Esophagus (tissue), 2 donors: Measurements from ENCODE around the gene PPID. TPM values are rescaled to one million over a fixed set of nuclear protein-coding genes. Genes with fewer than 3 reads are reported as not detected.
"Not testable (repeated sequence)": the region's sequence is repeated elsewhere in the genome, so short reads cannot be mapped to it uniquely, and the experiment has no call there.

Experiments
- H3K27ac ChIP-seq, 2 donors: one replicate each; pipeline ENCODE4 v1.5.1; 2013; ENCODE audit warnings: low read depth in 2 of 2, mild to moderate bottlenecking in 2 of 2, inconsistent platforms in 1 of 2, low read length in 1 of 2, moderate library complexity in 1 of 2
- H3K27me3 ChIP-seq, 2 donors: one replicate each; pipeline ENCODE4 v1.6.1; 2013; ENCODE audit warnings: low read length in 2 of 2, control low read depth in 1 of 2, mild to moderate bottlenecking in 1 of 2; ENCODE audit not compliant: insufficient read depth in 2 of 2, control insufficient read depth in 1 of 2
- H3K36me3 ChIP-seq, 2 donors: one replicate each; pipeline ENCODE4 v1.6.1; 2013; ENCODE audit warnings: low read length in 1 of 2; ENCODE audit not compliant: control insufficient read depth in 2 of 2, insufficient read depth in 2 of 2
- H3K4me1 ChIP-seq, 2 donors: one replicate each; pipeline ENCODE4 v1.6.1; 2013; ENCODE audit warnings: low read length in 1 of 2; ENCODE audit not compliant: control insufficient read depth in 2 of 2, insufficient read depth in 2 of 2
- H3K4me3 ChIP-seq, 2 donors: one replicate each; pipeline ENCODE4 v1.5.1; 2013; ENCODE audit warnings: low read length in 2 of 2, mild to moderate bottlenecking in 2 of 2, low read depth in 1 of 2, moderate library complexity in 1 of 2
- H3K9me3 ChIP-seq, 2 donors: one replicate each; pipeline ENCODE4 v1.6.1; 2013; ENCODE audit warnings: mild to moderate bottlenecking in 2 of 2, low read depth in 1 of 2, low read length in 1 of 2, moderate library complexity in 1 of 2; ENCODE audit not compliant: control insufficient read depth in 2 of 2, insufficient read depth in 1 of 2
- WGBS, 2 donors: extraction: QIAGEN DNeasy Blood & Tissue Kit; methylation state at CpG; one replicate each; pipeline ENCODE4 v1.1.7; 2013; 5-methylcytosine and 5-hydroxymethylcytosine counted together
- polyA plus RNA-seq, 2 donors: library from polyadenylated mRNA; stranded (reverse); fragments of 200-250 nt; gene quantifications; one replicate each; pipeline ENCODE4 v1.2.3, GENCODE V29; 2013
- donor health status: healthy with polysubstance abuse.
- donor health status: Bipolar disorder and iron deficiency.

PPID gene
- polyA plus RNA-seq, 2 donors, result 12.1 to 15.8 TPM

DNA sequence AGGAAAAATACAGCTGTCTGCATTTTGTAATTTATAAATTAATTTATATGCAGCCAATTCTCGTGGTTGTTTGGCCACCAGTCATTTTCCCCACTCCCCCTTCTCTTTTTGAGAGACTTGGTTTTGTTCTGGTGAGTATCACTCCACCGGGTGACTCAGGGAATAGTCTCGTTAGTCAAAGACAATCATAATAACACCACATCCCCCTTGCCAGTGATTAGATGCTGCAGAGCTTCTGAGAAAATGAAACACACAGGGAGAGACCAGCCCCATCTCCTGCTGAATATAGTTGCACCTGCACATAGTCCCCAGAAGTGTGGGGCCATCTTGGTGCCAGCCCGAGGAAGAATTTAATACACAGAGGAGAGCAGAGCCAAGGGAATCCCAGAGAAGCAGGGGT, 37.7 kb upstream of the PPID start:
- H3K4me3 ChIP-seq, result no peak overlapping the region
- no peak overlapping the region for H3K27ac ChIP-seq
- 77 to 85% methylated on average over 4 of the region's 4 CpGs for WGBS, 2 donors
- no peaks in the 10 kb centered on the region for H3K4me1 ChIP-seq
- H3K27me3 ChIP-seq, result no peaks in the 10 kb centered on the region
- no peaks in the 10 kb centered on the region for H3K36me3 ChIP-seq
- no peaks in the 10 kb centered on the region for H3K9me3 ChIP-seq

DNA sequence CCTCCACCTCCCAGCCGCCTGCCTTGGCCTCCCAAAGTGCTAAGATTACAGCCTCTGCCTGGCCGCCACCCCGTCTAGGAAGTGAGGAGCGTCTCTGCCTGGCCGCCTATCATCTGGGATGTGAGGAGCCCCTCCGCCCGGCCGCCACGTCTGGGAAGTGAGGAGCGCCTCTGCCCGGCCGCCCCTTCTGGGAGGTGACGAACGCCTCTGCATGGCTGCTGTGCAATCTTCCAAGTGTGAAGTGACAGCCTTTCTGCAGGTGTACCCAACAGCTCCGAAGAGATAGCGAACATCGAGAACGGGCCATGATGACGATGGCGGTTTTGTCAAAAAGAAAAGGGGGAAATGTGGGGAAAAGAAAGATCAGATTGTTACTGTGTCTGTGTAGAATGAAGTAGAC, 36.3 kb upstream of the PPID start:
- H3K27me3 ChIP-seq, H3K9me3 ChIP-seq: not testable (repeated sequence)
- whole genome bisulfite sequencing, 2 donors, result 96 to 98% methylated on average over 19 of the region's 20 CpGs

DNA sequence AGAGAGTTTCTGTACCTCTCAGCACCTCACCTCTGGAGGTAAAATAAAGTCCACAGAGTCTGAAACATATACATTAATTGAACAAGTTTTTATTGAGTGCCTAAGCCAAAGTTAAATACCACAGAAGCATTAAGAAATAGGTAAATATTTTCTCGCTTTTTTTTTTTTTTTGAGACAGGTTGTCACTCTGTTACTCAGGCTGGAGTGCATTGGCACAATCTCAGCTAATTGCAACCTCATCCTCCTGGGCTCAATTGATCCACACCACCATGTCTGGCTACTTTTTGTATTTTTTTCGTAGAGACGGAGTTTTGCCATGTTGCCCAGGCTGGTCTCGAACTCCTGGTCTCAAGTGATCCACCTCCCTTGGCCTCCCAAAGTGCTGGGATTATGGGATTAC, 35.5 kb upstream of the PPID start:
- H3K4me3 ChIP-seq, result no peak overlapping the region
- 84 to 89% methylated on average over 4 of the region's 4 CpGs for WGBS, 2 donors
- H3K27me3 ChIP-seq, result no peaks in the 10 kb centered on the region
- H3K27ac ChIP-seq, result no peak overlapping the region
- no peaks in the 10 kb centered on the region for H3K4me1 ChIP-seq
- H3K36me3 ChIP-seq, result no peaks in the 10 kb centered on the region
- no peaks in the 10 kb centered on the region for H3K9me3 ChIP-seq

More for the DNA sequence above, 36.3 kb upstream of the PPID start:
- not testable (repeated sequence) for H3K36me3 ChIP-seq, H3K4me3 ChIP-seq, H3K4me1 ChIP-seq, H3K27ac ChIP-seq

DNA sequence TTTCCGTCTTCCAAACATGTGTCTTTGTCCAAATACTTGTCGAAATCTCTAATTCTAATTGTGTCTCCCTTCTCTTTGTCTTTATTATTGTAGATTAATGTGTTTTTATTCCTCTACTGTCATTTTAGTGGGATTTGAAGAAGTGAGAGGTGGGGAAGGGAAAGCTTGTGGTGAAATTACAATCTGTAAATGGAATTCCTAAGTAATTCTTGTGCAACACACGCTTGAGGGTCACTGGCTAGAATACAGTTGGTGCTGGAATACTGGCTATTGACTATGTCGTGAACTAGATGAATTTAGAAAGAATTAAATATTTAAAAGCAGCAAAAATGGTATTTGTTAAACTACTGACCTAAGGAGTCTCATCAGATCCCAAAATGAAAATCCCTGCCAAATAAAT, 34.9 kb upstream of the PPID start:
- Histone ChIP-seq H3K9me3 (no peaks in the 10 kb centered on the region), H3K27me3 (no peaks in the 10 kb centered on the region), H3K4me3 (no peak overlapping the region), H3K36me3 (no peaks in the 10 kb centered on the region), H3K4me1 (no peaks in the 10 kb centered on the region), H3K27ac (no peak overlapping the region)
- 74 to 89% methylated on average over 4 of the region's 4 CpGs for WGBS, 2 donors

DNA sequence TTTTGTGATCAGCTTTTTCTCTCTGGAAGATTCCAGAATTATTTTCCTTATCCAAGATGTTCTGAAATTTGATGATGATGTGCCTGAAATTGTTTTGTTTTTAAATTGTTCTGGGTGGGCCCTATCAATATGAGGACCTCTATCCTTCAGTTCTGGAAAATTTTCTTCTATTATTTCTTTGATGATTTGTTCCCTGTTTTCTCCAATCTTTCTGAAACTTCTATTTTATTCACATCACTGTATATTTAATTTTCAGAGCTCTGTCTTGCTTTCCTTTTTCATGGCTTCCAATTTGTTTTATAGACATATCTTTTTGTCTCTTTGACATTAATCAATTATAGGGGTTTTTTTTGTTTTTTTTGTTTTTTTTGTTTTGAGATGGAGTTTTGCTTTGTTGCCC, 33.4 kb upstream of the PPID start:
- Histone ChIP-seq H3K9me3 (no peaks in the 10 kb centered on the region), H3K27me3 (no peaks in the 10 kb centered on the region), H3K4me1 (no peaks in the 10 kb centered on the region), H3K27ac (no peak overlapping the region), H3K4me3 (no peak overlapping the region), H3K36me3 (no peaks in the 10 kb centered on the region)

DNA sequence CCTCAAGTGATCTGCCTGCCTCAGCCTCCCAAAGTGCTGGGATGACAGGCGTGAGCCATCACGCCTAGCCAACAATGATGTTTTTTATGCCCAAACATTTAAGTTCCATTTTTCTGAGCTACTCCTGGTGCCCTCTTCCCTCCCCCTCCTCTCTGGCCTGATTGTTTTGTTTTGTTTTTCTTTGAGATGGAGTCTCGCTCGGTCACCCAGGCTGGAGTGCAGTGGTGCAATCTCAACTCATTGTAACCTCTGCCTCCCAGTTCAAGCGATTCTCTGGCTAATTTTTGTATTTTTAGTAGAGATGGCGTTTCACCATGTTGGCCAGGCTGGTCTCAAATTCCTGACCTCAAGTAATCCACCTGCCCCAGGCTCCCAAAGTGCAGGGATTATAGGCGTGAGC, 32.6 kb upstream of the PPID start:
- H3K9me3 ChIP-seq, H3K27ac ChIP-seq, H3K36me3 ChIP-seq, H3K4me3 ChIP-seq, H3K27me3 ChIP-seq, H3K4me1 ChIP-seq: not testable (repeated sequence)
- 89 to 93% methylated on average over 7 of the region's 7 CpGs for WGBS, 2 donors

DNA sequence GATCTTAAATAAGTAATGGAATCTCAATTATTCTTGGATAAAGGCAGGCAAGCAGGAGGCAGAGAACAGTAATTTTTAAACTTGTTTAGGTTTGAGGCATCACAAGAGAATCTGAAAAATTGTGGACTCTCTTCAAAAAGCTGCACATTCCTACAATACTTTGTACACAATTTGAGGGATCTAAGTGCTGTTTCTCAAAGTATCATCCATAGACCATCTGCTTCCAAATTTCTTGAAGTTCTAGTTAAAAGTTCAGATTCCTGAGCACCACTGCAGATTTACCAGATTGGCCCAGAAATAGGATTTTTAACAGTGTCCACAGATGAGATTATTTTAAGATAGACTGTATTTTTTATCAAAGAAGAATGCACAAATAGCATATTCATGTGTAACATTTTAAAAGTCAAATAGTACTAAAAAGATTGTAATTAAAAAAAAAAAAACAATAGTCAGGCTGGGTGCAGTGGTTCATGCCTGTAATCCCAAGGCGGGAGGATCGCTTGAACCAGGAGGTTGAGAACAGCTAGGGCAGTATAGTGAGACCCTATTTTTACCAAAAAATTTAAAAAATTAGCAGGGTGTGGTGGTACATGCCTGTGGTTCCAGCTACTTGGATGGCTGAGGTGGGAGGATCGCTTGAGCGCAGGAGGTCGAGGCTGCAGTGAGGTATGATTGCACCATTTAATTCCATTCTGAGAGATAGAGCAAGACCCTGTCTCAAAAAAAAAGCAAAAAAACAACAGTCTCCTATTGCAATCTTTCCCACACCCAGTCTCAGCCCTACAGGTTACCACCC, 31.4 kb upstream of the PPID start:
- no peaks in the 10 kb centered on the region for H3K27me3 ChIP-seq
- 96 to 97% methylated on average over 5 of the region's 5 CpGs for WGBS, 2 donors
- no peaks in the 10 kb centered on the region for H3K36me3 ChIP-seq
- no peak overlapping the region for H3K4me3 ChIP-seq
- H3K27ac ChIP-seq, result no peak overlapping the region
- no peaks in the 10 kb centered on the region for H3K9me3 ChIP-seq
- H3K4me1 ChIP-seq, result no peaks in the 10 kb centered on the region

DNA sequence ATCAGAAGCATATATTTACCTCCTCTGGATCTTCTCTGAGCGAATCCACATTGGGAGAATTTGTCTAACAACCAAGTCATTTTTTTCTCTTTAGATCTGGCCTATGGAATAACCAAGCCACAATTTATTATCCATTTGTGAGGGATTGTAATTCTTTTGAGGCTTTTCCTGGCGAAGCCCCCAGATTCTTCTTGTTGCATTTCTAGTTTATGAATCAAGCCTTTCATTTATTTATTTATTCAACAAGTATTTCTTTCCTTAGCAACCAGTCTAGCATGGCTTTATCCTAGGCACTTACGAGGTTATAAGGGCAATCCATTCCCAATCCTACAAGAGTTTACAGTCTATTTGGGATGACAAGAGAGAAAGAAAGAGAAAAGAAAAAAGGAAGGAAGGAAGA, 27.2 kb upstream of the PPID start:
- no peaks in the 10 kb centered on the region for H3K27me3 ChIP-seq
- no peak overlapping the region for H3K27ac ChIP-seq
- no peak overlapping the region for H3K4me3 ChIP-seq
- no peaks in the 10 kb centered on the region for H3K36me3 ChIP-seq
- no peaks in the 10 kb centered on the region for H3K4me1 ChIP-seq
- H3K9me3 ChIP-seq, result no peaks in the 10 kb centered on the region
- WGBS, 2 donors, result 57 to 70% methylated on average over 3 of the region's 3 CpGs

DNA sequence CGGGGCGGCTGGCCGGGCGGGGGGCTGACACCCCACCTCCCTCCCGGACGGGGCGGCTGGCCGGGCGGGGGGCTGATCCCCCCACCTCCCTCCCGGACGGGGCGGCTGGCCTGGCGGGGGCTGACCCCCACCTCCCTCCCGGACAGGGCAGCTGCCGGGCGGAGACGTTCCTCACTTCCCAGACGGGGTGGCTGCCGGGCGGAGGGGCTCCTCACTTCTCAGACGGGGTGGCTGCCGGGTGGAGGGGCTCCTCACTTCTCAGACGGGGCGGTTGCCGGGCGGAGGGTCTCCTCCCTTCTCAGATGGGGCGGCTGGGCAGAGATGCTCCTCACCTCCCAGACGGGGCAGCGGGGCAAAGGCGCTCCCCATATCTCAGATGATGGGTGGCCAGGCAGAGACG, 23.3 kb upstream of the PPID start:
- not testable (repeated sequence) for H3K4me1 ChIP-seq, H3K36me3 ChIP-seq, H3K27ac ChIP-seq, H3K4me3 ChIP-seq, H3K9me3 ChIP-seq, H3K27me3 ChIP-seq
- WGBS, 2 donors, result 99 to 100% methylated on average over 7 to 31 of the region's 31 CpGs

DNA sequence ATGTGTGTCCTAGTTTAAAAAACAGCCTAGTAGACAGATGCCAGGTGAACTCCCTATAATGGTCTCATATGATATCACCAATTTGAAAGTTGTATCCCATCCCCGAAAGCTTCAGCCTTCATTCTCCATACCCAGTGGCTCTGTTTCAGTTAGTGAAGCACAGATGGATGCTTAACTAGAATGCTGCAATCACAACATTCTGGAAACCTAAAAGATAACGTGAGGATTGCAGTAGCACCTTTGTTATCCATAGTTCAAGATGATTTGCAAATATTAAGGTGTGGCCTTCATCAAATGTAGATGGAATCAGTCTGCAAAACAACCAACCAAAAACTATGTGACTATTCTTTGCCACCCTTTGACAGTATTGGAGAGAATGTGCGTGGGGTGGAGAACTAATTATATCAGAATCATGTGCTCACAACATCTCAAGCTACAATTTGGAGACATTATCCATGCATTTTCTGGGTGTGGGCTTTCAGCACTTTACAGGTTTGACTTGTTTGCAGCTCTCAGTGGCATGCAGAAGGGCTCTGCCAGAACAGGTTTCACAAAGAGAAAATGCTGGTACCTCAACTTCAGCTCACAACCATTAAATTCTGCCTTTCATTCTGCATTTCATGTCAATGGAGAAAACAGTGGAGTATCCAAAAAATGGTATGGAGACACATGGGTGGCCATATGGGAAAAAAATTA, 18.3 kb upstream of the PPID start:
- 59 to 76% methylated on average over 3 of the region's 3 CpGs for WGBS, 2 donors
- H3K9me3 ChIP-seq, result no peaks in the 10 kb centered on the region
- H3K27ac ChIP-seq, result no peak overlapping the region
- no peaks in the 10 kb centered on the region for H3K4me1 ChIP-seq
- H3K27me3 ChIP-seq, result no peaks in the 10 kb centered on the region
- no peak overlapping the region for H3K4me3 ChIP-seq
- no peaks in the 10 kb centered on the region for H3K36me3 ChIP-seq
